MM.1S (cell line): Measurements from ENCODE around the gene SUPT16H.

Experiments
- EZH2 ChIP-seq: fragments of 300-600 bp; sonication (generic); optimal IDR thresholded peaks from 2 replicates; pipeline ENCODE3; 2017; ENCODE audit warnings: low read depth, mild to moderate bottlenecking, antibody characterized with exemption, low read length, mixed read lengths
- TF ChIP-seq, protein P1 (sequence below): fragments of 300-600 bp; sonication (generic); IDR thresholded peaks from 2 replicates; pipeline ENCODE4 v1.5.1; 2016; ENCODE audit warnings: antibody characterized with exemption, low read length, mixed read lengths

DNA sequence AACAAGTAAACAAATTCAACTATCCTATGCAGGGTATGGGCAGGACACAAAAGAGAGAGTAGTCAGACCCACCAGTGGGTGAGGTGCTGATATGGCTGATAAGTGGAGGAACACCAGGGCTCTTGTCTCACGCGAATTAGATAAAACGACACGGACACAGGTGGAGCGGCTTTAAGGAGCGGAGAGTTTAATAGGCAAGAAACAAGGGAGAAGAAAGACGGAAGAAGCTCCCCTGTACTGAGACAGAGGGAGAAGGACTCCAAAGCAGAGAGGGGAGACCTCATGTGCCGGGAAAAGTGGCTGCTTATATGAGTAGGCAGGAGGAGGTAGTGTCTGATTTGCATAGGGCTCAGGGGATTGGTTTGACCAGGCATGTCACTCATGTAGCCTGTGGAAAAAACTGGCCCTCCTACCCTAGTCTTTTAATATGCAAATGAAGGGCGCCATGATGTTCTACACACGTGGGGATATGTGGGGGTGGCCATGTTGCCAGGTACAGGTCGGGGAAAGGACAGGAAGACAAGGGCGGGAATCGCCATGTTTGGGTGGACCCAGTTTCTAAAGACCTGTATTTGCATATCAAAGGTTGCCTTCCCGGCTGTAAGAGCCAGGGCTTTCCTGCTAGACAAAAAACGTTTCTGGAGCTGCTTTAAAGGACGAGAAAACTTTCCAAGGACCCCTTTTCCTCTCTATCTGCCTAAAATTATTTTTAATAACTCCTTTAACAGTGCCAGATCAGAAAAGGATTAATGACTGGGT, 75.2 kb downstream of the SUPT16H start:
- TF ChIP-seq, protein P1, sequence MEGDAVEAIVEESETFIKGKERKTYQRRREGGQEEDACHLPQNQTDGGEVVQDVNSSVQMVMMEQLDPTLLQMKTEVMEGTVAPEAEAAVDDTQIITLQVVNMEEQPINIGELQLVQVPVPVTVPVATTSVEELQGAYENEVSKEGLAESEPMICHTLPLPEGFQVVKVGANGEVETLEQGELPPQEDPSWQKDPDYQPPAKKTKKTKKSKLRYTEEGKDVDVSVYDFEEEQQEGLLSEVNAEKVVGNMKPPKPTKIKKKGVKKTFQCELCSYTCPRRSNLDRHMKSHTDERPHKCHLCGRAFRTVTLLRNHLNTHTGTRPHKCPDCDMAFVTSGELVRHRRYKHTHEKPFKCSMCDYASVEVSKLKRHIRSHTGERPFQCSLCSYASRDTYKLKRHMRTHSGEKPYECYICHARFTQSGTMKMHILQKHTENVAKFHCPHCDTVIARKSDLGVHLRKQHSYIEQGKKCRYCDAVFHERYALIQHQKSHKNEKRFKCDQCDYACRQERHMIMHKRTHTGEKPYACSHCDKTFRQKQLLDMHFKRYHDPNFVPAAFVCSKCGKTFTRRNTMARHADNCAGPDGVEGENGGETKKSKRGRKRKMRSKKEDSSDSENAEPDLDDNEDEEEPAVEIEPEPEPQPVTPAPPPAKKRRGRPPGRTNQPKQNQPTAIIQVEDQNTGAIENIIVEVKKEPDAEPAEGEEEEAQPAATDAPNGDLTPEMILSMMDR = no peak
- TF ChIP-seq EZH2 = no peak
